Skeletal muscle satellite cell (primary cell): ENCODE measurements around the gene CPT1A.

ENCODE experiments used
- H3K27me3 ChIP-seq: 2 replicates; pipeline ENCODE4 v1.7.0; 2013; ENCODE audit warnings: low read length; ENCODE audit not compliant: control insufficient read depth, insufficient read depth
- H3K36me3 ChIP-seq: 2 replicates; pipeline ENCODE4 v1.7.0; 2013; ENCODE audit warnings: mild to moderate bottlenecking, control low read depth, low read length; ENCODE audit not compliant: insufficient read depth
- H3K4me1 ChIP-seq: 2 replicates; pipeline ENCODE4 v1.7.0; 2013; ENCODE audit warnings: low read length; ENCODE audit not compliant: control insufficient read depth, insufficient read depth
- H3K4me2 ChIP-seq: 2 replicates; pipeline ENCODE4 v1.7.0; 2013; ENCODE audit warnings: mild to moderate bottlenecking, low read length
- H3K4me3 ChIP-seq: 2 replicates; pipeline ENCODE4 v1.7.0; 2013; ENCODE audit warnings: low read length
- H3K9ac ChIP-seq: 2 replicates; pipeline ENCODE4 v1.7.0; 2013; ENCODE audit warnings: mild to moderate bottlenecking, low read depth, low read length, moderate library complexity
- H3K9me3 ChIP-seq: replicated peaks from 2 replicates; pipeline ENCODE4 v1.7.0; 2013; ENCODE audit warnings: mild to moderate bottlenecking, control low read depth, low read length

Gene CPT1A

GRCh38 chr11:68763181-68763721 lies 78.5 kb downstream of the CPT1A start:
- Histone ChIP-seq H3K36me3 (peaks cover 18% of the 10 kb centered on the region), H3K4me3 (no peak overlapping the region), H3K9me3 (no peaks in the 10 kb centered on the region), H3K4me2 (no peak overlapping the region), H3K4me1 (no peaks in the 10 kb centered on the region), H3K9ac (no peak overlapping the region), H3K27me3 (no peaks in the 10 kb centered on the region)

- peaks cover 25% of the 10 kb centered on the region for H3K36me3 ChIP-seq
These were observed 79.2 kb downstream of the CPT1A start for GRCh38 chr11:68762481-68762880.

GRCh38 chr11:68761801-68762200 lies 79.9 kb downstream of the CPT1A start:
- peaks cover 29% of the 10 kb centered on the region for H3K36me3 ChIP-seq
- H3K4me1 ChIP-seq: no peaks in the 10 kb centered on the region
- no peaks in the 10 kb centered on the region for H3K9me3 ChIP-seq
- H3K27me3 ChIP-seq: no peaks in the 10 kb centered on the region
- H3K4me2 ChIP-seq: no peak overlapping the region
- H3K4me3 ChIP-seq: no peak overlapping the region
- no peak overlapping the region for H3K9ac ChIP-seq

More at GRCh38 chr11:68762481-68762880, 79.2 kb downstream of the CPT1A start:
- Histone ChIP-seq H3K4me3 (no peak overlapping the region), H3K9me3 (no peaks in the 10 kb centered on the region), H3K9ac (no peak overlapping the region), H3K4me2 (no peak overlapping the region), H3K27me3 (no peaks in the 10 kb centered on the region), H3K4me1 (no peaks in the 10 kb centered on the region)

GRCh38 chr11:68759991-68760390 lies 81.7 kb downstream of the CPT1A start:
- Histone ChIP-seq H3K9ac (no peak overlapping the region), H3K36me3 (peaks cover 29% of the 10 kb centered on the region), H3K4me2 (no peak overlapping the region), H3K4me1 (no peaks in the 10 kb centered on the region), H3K4me3 (no peak overlapping the region), H3K27me3 (no peaks in the 10 kb centered on the region), H3K9me3 (no peaks in the 10 kb centered on the region)

GRCh38 chr11:68757711-68758110 lies 84.0 kb downstream of the CPT1A start:
- no peaks in the 10 kb centered on the region for H3K27me3 ChIP-seq
- no peak overlapping the region for H3K4me2 ChIP-seq
- no peak overlapping the region for H3K9ac ChIP-seq
- H3K4me1 ChIP-seq: no peaks in the 10 kb centered on the region
- no peak overlapping the region for H3K4me3 ChIP-seq
- no peaks in the 10 kb centered on the region for H3K9me3 ChIP-seq
- H3K36me3 ChIP-seq: peaks cover 29% of the 10 kb centered on the region

GRCh38 chr11:68756171-68756766 lies 85.4 kb downstream of the CPT1A start:
- Histone ChIP-seq H3K27me3 (no peaks in the 10 kb centered on the region), H3K4me1 (no peaks in the 10 kb centered on the region)

GRCh38 chr11:68753300-68753699 lies 88.4 kb downstream of the CPT1A start:
- Histone ChIP-seq H3K36me3 (peaks cover 12% of the 10 kb centered on the region), H3K4me2 (no peak overlapping the region), H3K9me3 (no peaks in the 10 kb centered on the region), H3K4me1 (no peaks in the 10 kb centered on the region), H3K27me3 (no peaks in the 10 kb centered on the region), H3K9ac (no peak overlapping the region), H3K4me3 (no peak overlapping the region)

More at GRCh38 chr11:68756171-68756766, 85.4 kb downstream of the CPT1A start:
- Histone ChIP-seq H3K4me3 (no peak overlapping the region), H3K9ac (no peak overlapping the region), H3K4me2 (no peak overlapping the region), H3K36me3 (peaks cover 15% of the 10 kb centered on the region), H3K9me3 (no peaks in the 10 kb centered on the region)

- Histone ChIP-seq H3K27me3 (peaks cover 11% of the 10 kb centered on the region), H3K9me3 (no peaks in the 10 kb centered on the region), H3K4me2 (peak within 1 kb of the TSS; percentile 73), H3K4me1 (no peaks in the 10 kb centered on the region), H3K9ac (no peak within 1 kb of the TSS), H3K4me3 (peak within 1 kb of the TSS; percentile 54), H3K36me3 (no peaks in the 10 kb centered on the region)
These were observed 90.3 kb downstream of the CPT1A start, which contains the start of gene TESMIN for GRCh38 chr11:68751331-68751856. Gene TESMIN (minus strand): TSS chr11:68751520. CDS start chr11:68750660, 860 bp downstream.

GRCh38 chr11:68751004-68751325 lies 90.8 kb downstream of the CPT1A start:
- H3K4me3 ChIP-seq: peak overlapping the region; percentile 54
- H3K36me3 ChIP-seq: no peaks in the 10 kb centered on the region
- H3K9me3 ChIP-seq: no peaks in the 10 kb centered on the region
- no peak overlapping the region for H3K9ac ChIP-seq
- peak overlapping the region; percentile 73 for H3K4me2 ChIP-seq
- no peaks in the 10 kb centered on the region for H3K4me1 ChIP-seq
- H3K27me3 ChIP-seq: peaks cover 12% of the 10 kb centered on the region

- Histone ChIP-seq H3K36me3 (no peaks in the 10 kb centered on the region), H3K4me3 (no peak overlapping the region), H3K9me3 (no peaks in the 10 kb centered on the region), H3K4me1 (no peaks in the 10 kb centered on the region), H3K27me3 (peaks cover 12% of the 10 kb centered on the region), H3K4me2 (no peak overlapping the region), H3K9ac (no peak overlapping the region)
These were observed 91.3 kb downstream of the CPT1A start for GRCh38 chr11:68750195-68751003.

GRCh38 chr11:68749229-68750123 lies 92.2 kb downstream of the CPT1A start:
- no peaks in the 10 kb centered on the region for H3K4me1 ChIP-seq
- H3K36me3 ChIP-seq: no peaks in the 10 kb centered on the region
- peaks cover 12% of the 10 kb centered on the region for H3K27me3 ChIP-seq
- H3K4me3 ChIP-seq: no peak overlapping the region
- no peak overlapping the region for H3K4me2 ChIP-seq
- no peaks in the 10 kb centered on the region for H3K9me3 ChIP-seq
- H3K9ac ChIP-seq: no peak overlapping the region
